H1 (cell line): ENCODE measurements around the gene CEP85. TPM values are rescaled to one million over a fixed set of nuclear protein-coding genes. Genes with fewer than 3 reads are reported as not detected.

Source experiments
- CTCF ChIA-PET: fragments of 300-600 bp; sonication (Branson Sonifier 250); formaldehyde crosslinking; loops from one replicate; lab custom pipeline; 2021; ENCODE audit not compliant: partially characterized antibody; lab: Charles Lee
- POLR2A ChIA-PET: fragments of 300-600 bp; sonication (Branson Sonifier 250); formaldehyde crosslinking; loops from one replicate; lab custom pipeline; 2021; ENCODE audit warnings: inconsistent platforms; ENCODE audit not compliant: partially characterized antibody; lab: Charles Lee
- DNase-seq, 2 experiments: peaks; one replicate each; pipeline versions ENCODE4 v3.0.0 to v3.0.0-alpha.2; 2010 to 2022; ENCODE audit warnings: low spot score in 2 of 2, low read depth in 1 of 2, mixed read lengths in 1 of 2
- FAIRE-seq: peaks from 2 replicates; lab custom pipeline; 2011; peaks lifted over from hg19 to GRCh38; lab: Jason Lieb, UNC
- H2AFZ ChIP-seq: 2 replicates; pipeline ENCODE4 v1.8.1; 2012; ENCODE audit warnings: low read length, inconsistent platforms
- H2AK5ac ChIP-seq: 2 replicates; pipeline ENCODE4 v1.6.1; 2013; ENCODE audit warnings: low read depth, low read length
- H2BK120ac ChIP-seq: replicated peaks from 2 replicates; pipeline ENCODE3; 2013; ENCODE audit warnings: low read depth, low read length, inconsistent platforms
- H2BK12ac ChIP-seq: 2 replicates; pipeline ENCODE4 v1.6.1; 2013; ENCODE audit warnings: low read depth, low read length
- H2BK15ac ChIP-seq: 2 replicates; pipeline ENCODE4 v1.6.1; 2013; ENCODE audit warnings: low read length
- H2BK20ac ChIP-seq: 2 replicates; pipeline ENCODE4 v1.6.1; 2013; ENCODE audit warnings: low read length
- H2BK5ac ChIP-seq: 2 replicates; pipeline ENCODE4 v1.6.1; 2013; ENCODE audit warnings: low read depth, low read length
- H3K14ac ChIP-seq: 2 replicates; pipeline ENCODE4 v1.6.1; 2013; ENCODE audit warnings: inconsistent platforms; ENCODE audit not compliant: insufficient read length
- H3K18ac ChIP-seq: 2 replicates; pipeline ENCODE4 v1.6.1; 2013; ENCODE audit warnings: low read length; ENCODE audit errors: extremely low read depth
- H3K23ac ChIP-seq: 2 replicates; pipeline ENCODE4 v1.6.1; 2013; ENCODE audit warnings: inconsistent platforms; ENCODE audit not compliant: insufficient read length
- H3K23me2 ChIP-seq: 2 replicates; pipeline ENCODE4 v1.6.1; 2013; ENCODE audit warnings: low read depth, low read length
- H3K27ac ChIP-seq: 2 replicates; pipeline ENCODE4 v1.6.1; 2011; ENCODE audit warnings: low read depth, low read length, inconsistent platforms
- H3K27me3 ChIP-seq, 4 experiments: replicated peaks in 1 of 4; 1 replicate in 1 of 4; 2 replicates in 3 of 4; pipeline versions ENCODE4 v1.6.1 to v1.8.1; 2011 to 2013; ENCODE audit warnings: low read length in 3 of 4, mild to moderate bottlenecking in 3 of 4, inconsistent platforms in 2 of 4, mixed read lengths in 2 of 4, moderate library complexity in 1 of 4; ENCODE audit not compliant: control insufficient read depth in 3 of 4, insufficient read depth in 3 of 4; ENCODE audit errors: extremely low read depth in 1 of 4
- H3K36me3 ChIP-seq, 4 experiments: 2 replicates each; pipeline versions ENCODE4 v1.6.1 to v1.8.1; 2011 to 2013; ENCODE audit warnings: mild to moderate bottlenecking in 4 of 4, low read length in 3 of 4, moderate library complexity in 2 of 4, control low read depth in 1 of 4, inconsistent platforms in 1 of 4; ENCODE audit not compliant: insufficient read depth in 4 of 4, control insufficient read depth in 2 of 4
- H3K4ac ChIP-seq: replicated peaks from 2 replicates; pipeline ENCODE3; 2013; ENCODE audit warnings: low read length, low read depth, mixed read lengths, inconsistent platforms; ENCODE audit not compliant: insufficient read length
- H3K4me1 ChIP-seq, 4 experiments: replicated peaks in 1 of 4; 1 replicate in 1 of 4; 2 replicates in 3 of 4; pipeline versions ENCODE4 v1.6.1 to v1.8.1; 2011 to 2013; ENCODE audit warnings: low read length in 3 of 4, inconsistent platforms in 2 of 4, mixed read lengths in 1 of 4; ENCODE audit not compliant: insufficient read depth in 4 of 4, control insufficient read depth in 3 of 4
- H3K4me2 ChIP-seq, 2 experiments: 2 replicates each; pipeline versions ENCODE4 v1.6.1 to v1.8.1; 2011 to 2013; ENCODE audit warnings: low read depth in 2 of 2, low read length in 2 of 2, control low read depth in 1 of 2, inconsistent platforms in 1 of 2, mild to moderate bottlenecking in 1 of 2; ENCODE audit not compliant: insufficient read depth in 1 of 2
- H3K4me3 ChIP-seq, 4 experiments: fragments of 200-600, 300-600 bp in 1 of 4; sonication (generic), shearing (Covaris generic), sonication (Bioruptor Twin) in 1 of 4; 2 replicates each; pipeline versions ENCODE4 v1.5.1 to v1.8.1; 2011 to 2016; ENCODE audit warnings: low read length in 4 of 4, low read depth in 3 of 4, control low read depth in 2 of 4, inconsistent platforms in 2 of 4, mild to moderate bottlenecking in 2 of 4, mixed read lengths in 1 of 4, moderate library complexity in 1 of 4; ENCODE audit not compliant: insufficient read depth in 2 of 4; ENCODE audit errors: extremely low read depth in 1 of 4
- H3K56ac ChIP-seq: replicated peaks from 2 replicates; pipeline ENCODE3; 2013; ENCODE audit warnings: low read depth, mild to moderate bottlenecking, mixed read lengths, low read length, inconsistent platforms; ENCODE audit not compliant: insufficient read length
- H3K79me1 ChIP-seq: 2 replicates; pipeline ENCODE4 v1.6.1; 2013; ENCODE audit warnings: low read depth, low read length, control low read depth
- H3K79me2 ChIP-seq, 2 experiments: 2 replicates each; pipeline versions ENCODE4 v1.6.1 to v1.8.1; 2012 to 2013; ENCODE audit warnings: low read length in 2 of 2, mild to moderate bottlenecking in 2 of 2, inconsistent platforms in 1 of 2; ENCODE audit not compliant: insufficient read depth in 2 of 2, control insufficient read depth in 1 of 2
- H3K9ac ChIP-seq, 4 experiments: replicated peaks in 1 of 4; 1 replicate in 1 of 4; 2 replicates in 3 of 4; pipeline versions ENCODE4 v1.6.1 to v1.8.1; 2011 to 2013; ENCODE audit warnings: low read depth in 3 of 4, low read length in 3 of 4, control low read depth in 2 of 4, mild to moderate bottlenecking in 2 of 4, moderate library complexity in 2 of 4, inconsistent platforms in 1 of 4; ENCODE audit errors: extremely low read depth in 1 of 4
- H3K9me3 ChIP-seq, 2 experiments: 2 replicates each; pipeline versions ENCODE4 v1.6.1 to v1.8.1; 2012 to 2013; ENCODE audit warnings: mild to moderate bottlenecking in 2 of 2, moderate library complexity in 2 of 2, control low read depth in 1 of 2, inconsistent platforms in 1 of 2, low read depth in 1 of 2, low read length in 1 of 2, mixed read lengths in 1 of 2; ENCODE audit not compliant: insufficient read depth in 2 of 2
- H4K20me1 ChIP-seq, 2 experiments: replicated peaks in 1 of 2; 2 replicates each; pipeline versions ENCODE3 to v1.8.1; 2011 to 2013; ENCODE audit warnings: inconsistent platforms in 2 of 2, low read length in 2 of 2, mild to moderate bottlenecking in 1 of 2; ENCODE audit not compliant: insufficient read depth in 2 of 2, control insufficient read depth in 1 of 2
- H4K5ac ChIP-seq: 2 replicates; pipeline ENCODE4 v1.6.1; 2013; ENCODE audit warnings: low read length, low read depth, mixed read lengths, inconsistent platforms; ENCODE audit not compliant: insufficient read length
- H4K8ac ChIP-seq: 2 replicates; pipeline ENCODE4 v1.8.0; 2013; ENCODE audit warnings: mild to moderate bottlenecking, moderate library complexity, low read length, inconsistent platforms; ENCODE audit not compliant: insufficient read depth; ENCODE audit errors: extremely low read depth
- H4K91ac ChIP-seq: replicated peaks from 2 replicates; pipeline ENCODE3; 2013; ENCODE audit warnings: low read length, mixed read lengths, inconsistent platforms; ENCODE audit not compliant: insufficient read length
- CBX5 ChIP-seq: fragments of 300-800, 300-1000 bp; sonication (generic); IDR thresholded peaks from 2 replicates; pipeline ENCODE4 v1.7.1; 2016; ENCODE audit warnings: antibody characterized with exemption, low read length, low read depth
- CHD1 ChIP-seq: IDR thresholded peaks from 2 replicates; pipeline ENCODE4 v1.6.1; 2012; ENCODE audit warnings: low read depth, low read length, improper control_type of control experiment
- CREB1 ChIP-seq: IDR thresholded peaks from 2 replicates; pipeline ENCODE4 v1.6.1; 2012; ENCODE audit warnings: inconsistent platforms
- EGR1 ChIP-seq: IDR thresholded peaks from 2 replicates; pipeline ENCODE4 v1.6.1; 2011; ENCODE audit warnings: low read depth, low read length, borderline replicate concordance
- EP300 ChIP-seq, 2 experiments: IDR thresholded peaks; 1 replicate in 1 of 2; 2 replicates in 1 of 2; pipeline ENCODE4 v1.6.1; 2011 to 2012; ENCODE audit warnings: low read depth in 2 of 2, low read length in 2 of 2, mild to moderate bottlenecking in 2 of 2, borderline replicate concordance in 1 of 2, inconsistent platforms in 1 of 2, moderate library complexity in 1 of 2
- EZH2 ChIP-seq: fragments of 200-600 bp; sonication (generic); IDR thresholded peaks from 2 replicates; pipeline ENCODE4 v1.7.1; 2012; ENCODE audit warnings: low read depth, mild to moderate bottlenecking, moderate library complexity, low read length, inconsistent platforms; ENCODE audit not compliant: severe bottlenecking
- GTF2F1 ChIP-seq: IDR thresholded peaks from 2 replicates; pipeline ENCODE4 v1.6.1; 2012; ENCODE audit warnings: low read depth, low read length, improper control_type of control experiment, borderline replicate concordance
- HDAC2 ChIP-seq, 2 experiments: fragments of 300-600 bp in 1 of 2; sonication (generic) in 1 of 2; IDR thresholded peaks; 2 replicates each; pipeline ENCODE4 v1.6.1; 2011 to 2012; ENCODE audit warnings: low read depth in 2 of 2, low read length in 2 of 2, mild to moderate bottlenecking in 2 of 2, moderate library complexity in 2 of 2, borderline replicate concordance in 1 of 2, inconsistent platforms in 1 of 2
- POLR2AphosphoS5 ChIP-seq: IDR thresholded peaks from 2 replicates; pipeline ENCODE4 v1.6.1; 2011; ENCODE audit warnings: low read depth, low read length
- RXRA ChIP-seq: IDR thresholded peaks from 2 replicates; pipeline ENCODE4 v1.6.1; 2011; ENCODE audit warnings: low read depth, mild to moderate bottlenecking, low read length, moderate library complexity; ENCODE audit not compliant: insufficient read depth
- TAF7 ChIP-seq: optimal IDR thresholded peaks from 2 replicates; pipeline ENCODE3; 2011; ENCODE audit warnings: low read depth, mild to moderate bottlenecking, inconsistent platforms, low read length, moderate library complexity, borderline replicate concordance
- TCF12 ChIP-seq: IDR thresholded peaks from 2 replicates; pipeline ENCODE4 v1.6.1; 2011; ENCODE audit warnings: low read depth, mild to moderate bottlenecking, low read length
- ZNF274 ChIP-seq: IDR thresholded peaks from 2 replicates; pipeline ENCODE4 v1.7.0; 2012; ENCODE audit warnings: low read length, borderline replicate concordance; ENCODE audit errors: extremely low read depth
- WGBS, 2 experiments: shearing (Covaris generic) in 1 of 2; methylation state at CpG; one replicate each; pipeline versions ENCODE4 v1.1.6 to v1.1.7; 2013 to 2015; ENCODE audit warnings: low lambda C conversion rate in 2 of 2, mixed read lengths in 2 of 2, inconsistent platforms in 1 of 2, low coverage in 1 of 2, missing lambda C conversion rate in 1 of 2; ENCODE audit not compliant: insufficient replicate concordance in 2 of 2, insufficient coverage in 1 of 2, insufficient read length in 1 of 2; ENCODE audit errors: extremely low coverage in 1 of 2, missing lambda C conversion rate in 1 of 2; 5-methylcytosine and 5-hydroxymethylcytosine counted together
- polyA plus RNA-seq, 7 experiments: library from polyadenylated mRNA; depleted of rRNA in 3 of 7; stranded (reverse) in 5 of 7; unstranded in 2 of 7; fragments of >200 nt in 5 of 7; fragments of 200-250 nt in 2 of 7; gene quantifications; 1 replicate in 5 of 7; 2 replicates in 1 of 7; 4 replicates in 1 of 7; pipeline versions ENCODE4 v1.2.1 to v1.2.3, GENCODE V29; 2011 to 2013; ENCODE audit warnings: missing spikeins in 2 of 7, mixed read lengths in 2 of 7
- total RNA-seq: library from RNA; stranded (reverse); fragmentation: NEBNext Ultra II Directional; extraction: Animal tissue kit (Norgen Biotek cat#: 25700); gene quantifications from 2 replicates; pipeline ENCODE4 v1.2.1, GENCODE V29; 2021

The CEP85 gene
- total and polyA plus RNA-seq, 2 of the 8 experiments (the other 6 are each of a cell fraction or from before 2014, with no cell fraction given) = 40.4 to 43.7 TPM

- FAIRE-seq = no peak
- no peaks in the 10 kb centered on the region; the same call in 1 of the 2 replicates for H3K23me2 ChIP-seq
Measured at GRCh38 chr1:26287811-26288210, 53.8 kb downstream of the CEP85 start.

More at GRCh38 chr1:26287811-26288210, 53.8 kb downstream of the CEP85 start:
- no peak overlapping the region for H2AK5ac ChIP-seq
- no peak overlapping the region for H3K27ac ChIP-seq
- no peak overlapping the region for H3K9ac ChIP-seq
- H3K27me3 ChIP-seq = no peaks in the 10 kb centered on the region
- ChIA-PET CTCF (interaction anchor here (1.1 to 57.0 kb wide), 10 partner anchors 5 to 190 kb away, joined by 4 to 1530 read pairs (median 34); partner anchors contain the start of genes CD52, SH3BGRL3 and UBXN11), POLR2A (interaction anchor here (0.6 to 2.4 kb wide), 7 partner anchors 17 to 209 kb away, joined by 3 to 14 read pairs (median 4); partner anchors contain the start of gene CD52)
- no peak overlapping the region for H3K4me2 ChIP-seq
- H3K9me3 ChIP-seq = no peaks in the 10 kb centered on the region
- H3K36me3 ChIP-seq = no peaks in the 10 kb centered on the region
- no peak overlapping the region for H3K4me3 ChIP-seq
- peaks cover 0 to 30% (median 18%) of the 10 kb centered on the region in 4 experiments; a peak in 6 of 7 replicates for H3K4me1 ChIP-seq
- no peak overlapping the region for H2BK15ac ChIP-seq
- no peaks in the 10 kb centered on the region for H3K79me2 ChIP-seq
- no peak for DNase-seq
- no peak overlapping the region for H2AFZ ChIP-seq
- H4K91ac ChIP-seq = no peak overlapping the region
- H3K14ac ChIP-seq = no peak overlapping the region
- no peak overlapping the region for H2BK120ac ChIP-seq
- no peak for TF ChIP-seq POLR2AphosphoS5
- TF ChIP-seq RXRA = no peak
- TF ChIP-seq CREB1 = no peak
- no peak for TF ChIP-seq EGR1
- TF ChIP-seq EZH2 = no peak
- no peak for TF ChIP-seq GTF2F1
- no peak for TF ChIP-seq TCF12
- no peak for TF ChIP-seq ZNF274
- TF ChIP-seq CHD1 = no peak
- TF ChIP-seq TAF7 = no peak
- no peak for TF ChIP-seq EP300 (IDR thresholded peaks at IDR 0.05; ENCODE audit: borderline replicate concordance in 1 of 2, low read depth in 2 of 2, low read length in 2 of 2)
- no peak for TF ChIP-seq CBX5
- TF ChIP-seq HDAC2 (IDR thresholded peaks at IDR 0.05; ENCODE audit: borderline replicate concordance in 1 of 2, low read depth in 2 of 2, low read length in 2 of 2) = no peak
- TF ChIP-seq, all 59 proteins: peak for 0
- H3K56ac ChIP-seq = no peak overlapping the region
- H2BK20ac ChIP-seq = no peak overlapping the region
- WGBS, 2 experiments = 95% methylated on average over 5 of the region's 5 CpGs; no CpG with 5 or more reads in 1 of the 2 experiments
- H4K20me1 ChIP-seq = peaks cover 0 to 2% of the 10 kb centered on the region in 2 experiments
- H2BK5ac ChIP-seq = no peak overlapping the region
- H3K4ac ChIP-seq = no peak overlapping the region
- no peak overlapping the region for H4K8ac ChIP-seq
- no peaks in the 10 kb centered on the region for H3K79me1 ChIP-seq
- no peak overlapping the region for H4K5ac ChIP-seq
- no peak overlapping the region for H2BK12ac ChIP-seq
- H3K23ac ChIP-seq = no peak overlapping the region
- H3K18ac ChIP-seq = no peak overlapping the region
